ENCODE measurements around the gene ADGRL4.

DNA sequence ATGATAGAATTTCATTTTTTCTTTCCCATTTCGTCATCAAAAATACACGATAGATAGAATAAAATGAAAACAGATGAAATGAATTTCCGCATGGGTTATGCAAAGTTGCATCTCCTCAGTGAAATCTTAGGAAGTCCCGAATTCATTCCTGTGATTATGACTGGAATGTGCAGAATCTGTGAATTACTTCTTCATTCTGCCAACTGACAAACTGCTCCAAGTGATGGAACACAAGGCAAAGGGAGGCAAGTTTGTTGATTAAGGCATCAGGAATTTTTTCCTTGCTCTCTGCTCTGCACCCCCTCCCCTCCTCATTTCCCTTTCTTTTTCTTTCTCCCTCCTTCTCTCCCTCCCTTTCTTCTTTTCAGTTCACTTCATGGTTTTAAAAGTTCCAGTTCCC, 37.0 kb upstream of the ADGRL4 start:
- TF ChIP-seq, protein P1, sequence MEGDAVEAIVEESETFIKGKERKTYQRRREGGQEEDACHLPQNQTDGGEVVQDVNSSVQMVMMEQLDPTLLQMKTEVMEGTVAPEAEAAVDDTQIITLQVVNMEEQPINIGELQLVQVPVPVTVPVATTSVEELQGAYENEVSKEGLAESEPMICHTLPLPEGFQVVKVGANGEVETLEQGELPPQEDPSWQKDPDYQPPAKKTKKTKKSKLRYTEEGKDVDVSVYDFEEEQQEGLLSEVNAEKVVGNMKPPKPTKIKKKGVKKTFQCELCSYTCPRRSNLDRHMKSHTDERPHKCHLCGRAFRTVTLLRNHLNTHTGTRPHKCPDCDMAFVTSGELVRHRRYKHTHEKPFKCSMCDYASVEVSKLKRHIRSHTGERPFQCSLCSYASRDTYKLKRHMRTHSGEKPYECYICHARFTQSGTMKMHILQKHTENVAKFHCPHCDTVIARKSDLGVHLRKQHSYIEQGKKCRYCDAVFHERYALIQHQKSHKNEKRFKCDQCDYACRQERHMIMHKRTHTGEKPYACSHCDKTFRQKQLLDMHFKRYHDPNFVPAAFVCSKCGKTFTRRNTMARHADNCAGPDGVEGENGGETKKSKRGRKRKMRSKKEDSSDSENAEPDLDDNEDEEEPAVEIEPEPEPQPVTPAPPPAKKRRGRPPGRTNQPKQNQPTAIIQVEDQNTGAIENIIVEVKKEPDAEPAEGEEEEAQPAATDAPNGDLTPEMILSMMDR (IDR thresholded peaks at IDR 0.05), result no peak
- TF ChIP-seq POLR2A (IDR thresholded peaks at IDR 0.05), result no peak

Data from thyroid gland (tissue), 4 donors.